GM10266 (cell line): ENCODE measurements around the gene POLR2F.

Experiments
- DNase-seq: peaks from one replicate; pipeline ENCODE4 v3.0.0; 2012; ENCODE audit errors: extremely low spot score
- TF ChIP-seq, protein P1 (sequence below): IDR thresholded peaks from 2 replicates; pipeline ENCODE4 v1.5.1; 2012; ENCODE audit warnings: mild to moderate bottlenecking, low read depth; ENCODE audit not compliant: control insufficient read depth, insufficient read depth; ENCODE audit errors: missing control alignments

Gene POLR2F

DNA sequence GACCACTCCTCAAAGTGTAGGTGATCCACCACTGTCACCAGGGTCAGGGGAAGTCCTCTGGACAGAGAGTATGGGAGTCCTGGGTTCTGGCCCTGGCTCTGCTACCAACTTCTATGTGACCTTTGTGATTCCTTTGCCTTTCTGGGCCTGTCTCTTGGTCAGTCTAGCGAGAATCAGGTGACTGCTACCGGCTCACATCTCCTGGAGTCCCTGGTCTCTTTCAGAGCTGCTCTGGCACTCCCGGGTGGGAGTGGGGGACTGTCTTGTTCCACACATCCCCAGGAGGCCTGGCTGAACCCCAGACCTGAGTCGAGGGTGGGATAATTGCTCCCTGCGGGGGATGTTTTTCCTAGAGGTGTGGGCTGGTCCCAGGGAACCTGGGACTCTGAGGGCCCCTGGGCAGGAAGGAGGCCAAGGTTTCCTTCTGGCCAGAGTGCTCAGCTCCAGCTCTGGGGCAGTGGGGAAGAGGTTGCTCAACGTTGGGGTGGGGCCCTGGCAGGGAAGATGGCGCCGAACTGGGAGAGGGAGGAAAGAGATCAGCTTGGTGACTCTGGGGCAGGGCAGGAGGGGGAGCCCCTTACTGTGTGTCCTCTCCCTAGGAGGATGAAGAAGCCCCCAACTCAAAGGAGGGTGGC is 28.8 kb downstream of the POLR2F start:
- no peak for DNase-seq
- TF ChIP-seq, protein P1, sequence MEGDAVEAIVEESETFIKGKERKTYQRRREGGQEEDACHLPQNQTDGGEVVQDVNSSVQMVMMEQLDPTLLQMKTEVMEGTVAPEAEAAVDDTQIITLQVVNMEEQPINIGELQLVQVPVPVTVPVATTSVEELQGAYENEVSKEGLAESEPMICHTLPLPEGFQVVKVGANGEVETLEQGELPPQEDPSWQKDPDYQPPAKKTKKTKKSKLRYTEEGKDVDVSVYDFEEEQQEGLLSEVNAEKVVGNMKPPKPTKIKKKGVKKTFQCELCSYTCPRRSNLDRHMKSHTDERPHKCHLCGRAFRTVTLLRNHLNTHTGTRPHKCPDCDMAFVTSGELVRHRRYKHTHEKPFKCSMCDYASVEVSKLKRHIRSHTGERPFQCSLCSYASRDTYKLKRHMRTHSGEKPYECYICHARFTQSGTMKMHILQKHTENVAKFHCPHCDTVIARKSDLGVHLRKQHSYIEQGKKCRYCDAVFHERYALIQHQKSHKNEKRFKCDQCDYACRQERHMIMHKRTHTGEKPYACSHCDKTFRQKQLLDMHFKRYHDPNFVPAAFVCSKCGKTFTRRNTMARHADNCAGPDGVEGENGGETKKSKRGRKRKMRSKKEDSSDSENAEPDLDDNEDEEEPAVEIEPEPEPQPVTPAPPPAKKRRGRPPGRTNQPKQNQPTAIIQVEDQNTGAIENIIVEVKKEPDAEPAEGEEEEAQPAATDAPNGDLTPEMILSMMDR, result no peak

DNA sequence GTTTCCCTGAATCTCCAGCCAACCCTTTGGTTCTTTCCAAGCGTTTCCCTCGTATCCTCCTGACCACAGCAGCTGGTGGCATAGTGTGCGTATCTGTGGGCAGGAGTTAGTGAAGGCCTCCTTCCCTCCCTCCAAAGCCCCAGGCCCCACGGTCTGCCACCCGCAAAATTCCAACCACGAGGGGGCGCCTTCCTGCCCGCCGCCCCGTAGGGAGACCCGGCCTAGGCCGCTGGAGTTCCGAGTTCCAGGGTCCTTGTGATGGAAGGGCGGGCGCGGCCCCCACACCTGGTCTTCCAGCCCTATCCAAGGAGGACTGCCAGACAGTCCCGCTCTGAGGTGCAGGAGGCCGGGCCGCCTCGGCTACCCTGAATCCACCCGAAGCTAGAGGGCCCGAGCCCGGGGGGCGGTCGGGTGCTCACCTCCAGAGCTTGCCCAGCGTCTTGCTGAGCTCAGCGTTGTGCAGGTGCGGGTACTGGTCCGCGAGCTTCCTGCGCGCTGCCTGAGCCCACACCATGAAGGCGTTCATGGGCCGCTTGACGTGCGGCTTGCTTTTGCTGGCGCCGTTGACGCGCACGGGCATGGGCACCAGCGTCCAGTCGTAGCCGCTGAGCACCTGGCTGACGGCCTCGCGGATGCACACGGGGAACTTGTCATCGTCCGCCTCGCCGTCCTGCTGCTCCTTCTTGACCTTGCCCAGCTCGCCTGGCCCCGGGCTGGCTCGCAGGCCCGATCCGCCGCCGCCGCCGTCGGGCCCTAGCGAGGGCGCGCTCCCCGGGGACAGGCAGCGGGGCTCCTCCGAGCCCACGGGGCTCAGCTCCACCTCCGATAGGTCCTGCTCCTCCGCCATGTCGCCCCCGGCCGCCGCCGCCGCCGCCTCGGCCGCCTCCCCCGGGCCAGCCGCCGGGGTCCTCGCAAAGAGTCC is 29.7 kb downstream of the POLR2F start:
- DNase-seq, result no peak

DNA sequence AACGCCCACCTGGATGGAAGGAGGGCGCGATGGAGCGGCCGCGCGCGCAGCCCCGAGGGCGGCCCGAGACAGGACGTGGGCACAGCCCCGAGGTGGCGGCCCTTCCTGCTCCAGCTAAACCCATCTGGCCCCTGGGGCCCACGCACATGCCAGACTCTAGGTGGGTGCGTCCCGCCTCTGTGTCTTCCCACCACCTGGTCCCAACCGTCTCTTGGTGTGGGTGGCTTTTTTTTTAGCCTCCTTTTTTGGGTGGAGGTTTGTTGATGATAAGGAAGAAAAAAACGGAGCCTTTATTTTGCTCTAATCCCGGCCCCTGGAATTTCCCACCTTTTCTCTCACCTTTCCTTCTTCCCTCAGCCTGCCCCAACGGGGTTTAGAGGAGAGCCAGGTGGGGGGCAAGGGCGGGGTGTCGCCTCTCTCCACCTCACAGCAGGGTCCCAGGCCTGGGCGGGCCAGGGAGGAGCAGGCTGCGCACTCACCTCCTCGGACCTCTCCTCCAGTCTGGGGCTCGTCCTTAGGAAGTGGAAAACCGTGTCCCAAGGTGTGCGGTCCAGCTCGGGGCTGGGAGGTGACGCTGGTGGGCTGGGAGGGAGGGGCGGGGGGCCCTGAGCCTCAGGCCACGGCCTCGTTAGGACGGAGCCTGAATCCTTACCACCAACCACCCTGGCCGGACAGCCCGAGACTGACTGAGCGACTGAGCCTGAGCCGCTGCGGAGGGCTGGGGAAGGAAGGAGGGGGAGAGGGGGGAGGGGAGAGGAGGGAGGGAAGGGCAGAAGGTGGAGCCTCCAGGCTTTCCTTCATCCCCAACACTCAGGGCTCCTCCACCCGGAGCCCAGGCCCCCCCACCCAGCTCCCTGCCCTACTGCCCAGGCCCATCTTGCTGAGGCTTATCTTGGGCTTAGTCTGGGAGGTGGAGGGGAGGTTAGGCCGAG is 30.6 kb downstream of the POLR2F start, which contains the start of gene SOX10:
Gene SOX10 (minus strand): TSS at position 696 of the 932 bp plus-strand sequence. CDS start 771 bp downstream, outside the sequence.
- no peak for DNase-seq

More for the DNA sequence above, 29.7 kb downstream of the POLR2F start:
- TF ChIP-seq, protein P1, result no peak

DNA sequence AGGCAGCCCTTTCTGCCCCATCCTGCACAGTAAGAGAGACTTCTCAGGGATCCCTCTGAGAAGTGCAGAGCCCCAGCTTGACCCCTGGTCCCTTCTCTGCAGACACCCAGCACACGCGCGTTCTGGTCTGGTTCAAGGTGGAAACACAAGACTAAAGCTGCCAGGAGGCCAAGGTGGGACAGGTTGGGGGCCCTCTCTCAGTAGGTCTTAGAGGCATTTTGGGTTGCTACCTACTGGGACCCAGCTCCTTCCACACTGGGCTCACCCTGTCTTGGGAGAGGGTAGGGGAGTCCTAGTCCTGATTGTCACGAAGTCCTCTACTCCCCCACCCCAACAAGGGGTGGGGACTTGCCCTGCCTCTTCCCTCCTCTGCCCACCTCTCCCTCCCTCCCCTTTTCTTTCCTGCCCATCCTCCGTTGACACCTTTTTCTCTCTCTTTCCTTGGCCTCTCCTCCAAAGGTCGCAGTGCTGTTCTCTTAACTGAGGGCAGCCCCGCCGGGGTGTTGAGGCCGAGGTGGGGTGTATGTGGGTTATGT is 31.6 kb downstream of the POLR2F start:
- DNase-seq, result no peak
- TF ChIP-seq, protein P1, result no peak

More for the DNA sequence above, 30.6 kb downstream of the POLR2F start, which contains the start of gene SOX10:
- TF ChIP-seq, protein P1, result no peak

DNA sequence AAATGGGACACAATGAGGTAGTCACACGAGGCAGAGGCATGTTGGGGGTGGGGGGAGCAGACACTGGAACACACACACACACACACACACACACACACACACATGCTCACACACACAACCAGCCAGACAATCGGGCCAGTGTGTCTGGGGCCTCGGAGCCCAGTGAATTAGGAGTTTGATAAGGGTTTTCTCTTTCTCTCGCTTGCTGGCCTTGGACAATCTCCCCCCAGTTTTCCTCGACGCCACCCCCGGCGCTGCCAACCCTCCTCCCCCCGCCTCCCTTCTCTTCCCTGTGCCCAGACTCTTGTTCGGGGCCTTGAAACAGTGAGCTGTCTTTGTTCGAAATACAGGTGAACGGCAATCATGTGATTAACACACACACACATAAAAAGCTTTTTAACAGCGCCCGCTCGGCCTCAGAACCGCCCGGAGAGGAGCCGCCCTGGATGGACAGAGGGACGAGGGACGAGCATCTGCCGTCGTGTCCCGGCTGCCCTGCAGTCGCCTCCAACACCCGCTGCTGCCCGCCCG is 32.3 kb downstream of the POLR2F start:
- DNase-seq, result no peak
- TF ChIP-seq, protein P1, result no peak

DNA sequence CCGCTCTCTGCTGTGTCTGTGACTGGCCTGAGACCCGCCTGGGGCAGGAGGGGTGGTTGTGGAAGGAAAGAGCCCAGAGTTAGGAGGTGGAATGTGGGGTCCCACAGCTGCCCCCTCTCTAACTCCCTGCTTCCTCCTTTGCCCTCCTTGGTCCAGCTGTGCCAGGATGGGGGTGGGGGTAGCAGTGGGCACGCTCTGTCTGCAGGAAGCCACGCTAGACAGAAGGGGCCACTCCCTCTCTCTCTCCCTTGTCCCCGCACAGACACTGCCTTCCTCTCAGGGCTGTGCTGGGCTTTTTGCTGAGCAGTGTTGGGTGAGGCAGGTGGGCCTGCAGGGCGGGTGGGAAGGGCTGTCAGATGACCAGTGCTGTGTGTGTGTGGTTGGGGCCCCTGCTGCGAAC is 32.9 kb downstream of the POLR2F start:
- DNase-seq, result no peak
- TF ChIP-seq, protein P1, result no peak
